ENCODE measurements around the gene ACTR1B.

GRCh38 chr2:97617911-97618310, 45.9 kb downstream of the ACTR1B start:
- TF ChIP-seq CTCF (IDR thresholded peaks at IDR 0.05): no peak
- TF ChIP-seq FOXP1 (CRISPR knock-in tag; IDR thresholded peaks at IDR 0.05; ENCODE audit: borderline replicate concordance): no peak
- no peak for TF ChIP-seq NR3C1 (CRISPR knock-in tag; conservative IDR thresholded peaks at IDR 0.05; ENCODE audit: low read depth)
- TF ChIP-seq, protein P1, sequence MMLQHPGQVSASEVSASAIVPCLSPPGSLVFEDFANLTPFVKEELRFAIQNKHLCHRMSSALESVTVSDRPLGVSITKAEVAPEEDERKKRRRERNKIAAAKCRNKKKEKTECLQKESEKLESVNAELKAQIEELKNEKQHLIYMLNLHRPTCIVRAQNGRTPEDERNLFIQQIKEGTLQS (CRISPR knock-in tag; conservative IDR thresholded peaks at IDR 0.05): no peak
- TF ChIP-seq USF2 (CRISPR knock-in tag; IDR thresholded peaks at IDR 0.05): no peak
- TF ChIP-seq NR2C2 (CRISPR knock-in tag; IDR thresholded peaks at IDR 0.05): no peak
- no peak for TF ChIP-seq E2F5 (CRISPR knock-in tag; IDR thresholded peaks at IDR 0.05)

Data from WTC11 (cell line).